Measurements from ENCODE around the gene PRR5L.
"Not testable (repeated sequence)": the region's sequence is repeated elsewhere in the genome, so short reads cannot be mapped to it uniquely, and the experiment has no call there.

Gene PRR5L

DNA sequence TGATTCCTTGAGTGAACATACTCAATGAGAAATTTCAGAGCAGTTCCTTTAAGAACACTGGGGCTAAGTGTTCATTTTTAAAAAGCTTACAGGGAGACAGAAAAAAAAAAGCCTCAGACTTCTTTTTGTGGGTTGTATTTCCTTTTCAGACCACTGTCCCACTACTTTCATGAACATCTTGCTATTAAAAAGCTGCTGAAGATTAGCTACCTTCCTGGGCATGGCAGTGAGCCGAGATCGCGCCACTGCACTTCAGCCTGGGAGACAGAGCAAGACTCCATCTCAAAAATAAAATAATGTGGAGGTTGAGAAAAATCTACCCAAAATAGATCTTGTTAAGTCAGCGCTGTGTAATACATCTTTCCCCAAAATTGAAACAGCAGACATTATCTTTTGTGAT is 203.2 kb downstream of the PRR5L start:
- DNase-seq (ENCODE audit: low spot score), result no peak

DNA sequence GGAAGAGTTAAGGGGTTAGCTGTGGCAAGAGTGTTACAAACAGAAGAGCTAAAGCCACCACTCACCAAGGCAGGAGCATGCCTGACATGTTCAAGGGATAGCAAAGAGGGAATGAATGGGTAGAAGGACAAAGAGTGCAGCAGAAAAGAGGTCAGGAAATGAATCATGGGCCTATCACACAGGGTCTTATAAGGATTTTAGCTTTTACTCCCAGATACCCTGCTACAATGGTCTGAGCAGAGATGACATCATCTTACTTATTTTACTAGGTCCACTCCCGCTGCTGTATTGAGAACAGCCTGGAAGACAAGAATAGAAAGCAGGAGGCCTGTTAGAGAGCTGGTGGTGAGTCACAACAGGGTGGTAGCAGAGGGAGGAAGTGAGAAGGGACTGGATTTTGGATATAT is 204.2 kb downstream of the PRR5L start:
- no peak for DNase-seq (ENCODE audit: low spot score)

- DNase-seq (ENCODE audit: low spot score), result peak; percentile 62
Measured at GRCh38 chr11:36501236-36501635, 205.1 kb downstream of the PRR5L start.

DNA sequence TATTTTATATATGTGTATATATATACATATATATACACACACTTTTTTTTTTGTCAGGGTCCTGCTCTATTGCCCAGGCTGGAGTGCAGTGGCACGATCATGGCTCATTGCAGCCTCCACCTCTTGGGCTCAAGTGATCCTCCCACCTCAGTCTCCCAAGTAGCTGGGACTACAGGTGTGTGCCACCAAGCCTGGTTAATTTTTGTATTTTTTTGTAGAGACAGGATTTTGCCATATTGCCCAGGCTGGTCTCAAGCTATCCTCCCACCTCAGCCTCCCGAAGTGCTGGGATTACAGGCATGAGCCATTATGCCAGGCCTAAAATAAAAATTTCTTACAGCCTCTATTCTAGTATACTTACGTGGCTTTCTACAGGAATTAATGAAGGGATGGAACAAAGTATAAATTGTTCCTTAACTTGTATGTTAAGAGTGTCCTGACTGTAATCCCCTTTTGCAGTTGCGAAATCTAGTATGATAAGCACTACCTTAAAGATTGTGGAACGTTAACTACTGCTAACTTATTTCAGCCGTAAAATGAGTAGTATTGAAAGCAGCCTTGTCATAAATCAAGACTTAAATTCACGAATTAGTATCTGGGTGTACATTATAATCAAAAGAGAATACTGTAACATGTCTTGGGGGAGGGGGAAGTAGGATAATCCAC is 211.9 kb downstream of the PRR5L start:
- DNase-seq (ENCODE audit: low spot score), result no peak

DNA sequence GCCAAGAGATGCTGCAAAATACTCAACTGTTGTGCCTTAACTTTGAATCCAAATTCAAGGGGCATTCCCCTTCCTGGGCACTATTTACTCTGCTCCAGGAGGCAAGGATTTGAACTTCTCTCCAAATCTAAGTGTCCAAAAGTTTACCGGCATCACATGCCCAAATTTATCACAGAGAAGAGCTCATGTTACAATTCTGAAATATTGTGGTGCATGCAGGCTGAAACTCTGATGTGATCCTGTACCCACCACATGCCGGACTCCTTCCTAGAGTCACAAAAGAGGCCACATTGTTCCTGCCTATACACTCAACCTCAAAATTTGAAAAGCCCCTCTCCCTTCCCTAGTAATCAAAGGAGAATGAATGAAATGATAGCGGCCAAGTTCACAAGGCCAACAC is 212.7 kb downstream of the PRR5L start:
- no peak for DNase-seq (ENCODE audit: low spot score)

- peak; percentile 57 for DNase-seq (ENCODE audit: low spot score)
Measured at GRCh38 chr11:36509201-36509639, 213.1 kb downstream of the PRR5L start.

- peak; percentile 74 for DNase-seq (ENCODE audit: low spot score)
Measured at GRCh38 chr11:36509694-36510593, 213.9 kb downstream of the PRR5L start, which contains the start of gene TRAF6. Gene TRAF6 (minus strand): TSS chr11:36510272. CDS start chr11:36501515, 8,757 bp downstream.

- DNase-seq (ENCODE audit: low spot score), result no peak
Measured at GRCh38 chr11:36510594-36510942, 214.5 kb downstream of the PRR5L start.

GRCh38 chr11:36511062-36511461 is 215.0 kb downstream of the PRR5L start:
- not testable (repeated sequence) for DNase-seq (ENCODE audit: low spot score)

GRCh38 chr11:36512016-36512415 is 215.9 kb downstream of the PRR5L start:
- DNase-seq (ENCODE audit: low spot score), result no peak

- DNase-seq (ENCODE audit: low spot score), result no peak
Measured at GRCh38 chr11:36513965-36514364, 217.9 kb downstream of the PRR5L start.

Measured in pons (tissue), 1 donor.